HG03039 (cell line): ENCODE data around the gene FSCN2.
"Not testable (repeated sequence)": the region's sequence is repeated elsewhere in the genome, so short reads cannot be mapped to it uniquely, and the experiment has no call there.

ENCODE experiments used
- ATAC-seq: cut with Tn5 transposase; IDR thresholded peaks from one replicate; pipeline ENCODE4 v1.9.1; 2021; ENCODE audit warnings: mild to moderate bottlenecking, moderate library complexity; ENCODE audit not compliant: unreplicated experiment

The FSCN2 gene

DNA sequence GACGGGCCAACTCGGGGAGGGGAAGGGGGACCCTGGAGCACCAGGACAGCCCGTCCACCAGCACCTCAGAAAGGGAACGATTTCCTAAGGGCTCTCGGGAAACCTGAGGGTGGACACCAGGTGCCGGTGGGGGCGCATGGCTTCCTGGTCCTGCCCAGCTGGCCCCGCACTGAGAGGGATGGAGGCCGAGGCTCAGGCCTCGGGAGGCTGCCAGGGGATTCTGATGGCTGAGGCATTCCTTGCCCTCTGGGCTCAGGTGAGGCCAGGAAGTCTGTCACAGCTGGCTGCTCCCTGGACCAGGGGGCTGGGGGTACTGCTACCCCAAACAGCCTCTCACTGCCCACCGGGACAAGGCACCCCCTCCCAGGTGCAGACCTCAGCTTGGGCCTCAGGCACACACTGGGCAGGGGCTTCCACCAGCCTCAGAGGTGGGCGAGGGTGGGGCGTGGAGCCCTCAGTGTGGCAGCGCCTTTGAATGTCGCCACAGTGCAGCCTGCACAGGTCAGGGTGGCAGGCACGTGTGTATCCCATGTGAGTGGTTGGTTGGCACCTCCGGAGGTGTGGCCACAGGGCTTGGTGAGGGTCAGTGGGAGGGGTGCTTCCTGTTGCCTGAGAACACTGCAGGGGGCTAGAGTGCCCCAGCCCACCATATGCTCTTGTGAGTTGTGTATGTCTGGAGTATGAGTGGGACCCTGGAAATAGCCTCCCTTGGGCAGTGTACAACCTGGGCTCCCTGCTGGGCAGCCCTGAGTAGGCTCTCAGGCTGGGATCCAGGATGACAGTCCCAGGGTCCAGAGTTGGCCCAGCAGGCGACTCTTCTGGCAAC, 3.9 kb upstream of the FSCN2 start:
- no peak for ATAC-seq

GRCh38 chr17:81524865-81525159, 3.4 kb upstream of the FSCN2 start:
- no peak for ATAC-seq

DNA sequence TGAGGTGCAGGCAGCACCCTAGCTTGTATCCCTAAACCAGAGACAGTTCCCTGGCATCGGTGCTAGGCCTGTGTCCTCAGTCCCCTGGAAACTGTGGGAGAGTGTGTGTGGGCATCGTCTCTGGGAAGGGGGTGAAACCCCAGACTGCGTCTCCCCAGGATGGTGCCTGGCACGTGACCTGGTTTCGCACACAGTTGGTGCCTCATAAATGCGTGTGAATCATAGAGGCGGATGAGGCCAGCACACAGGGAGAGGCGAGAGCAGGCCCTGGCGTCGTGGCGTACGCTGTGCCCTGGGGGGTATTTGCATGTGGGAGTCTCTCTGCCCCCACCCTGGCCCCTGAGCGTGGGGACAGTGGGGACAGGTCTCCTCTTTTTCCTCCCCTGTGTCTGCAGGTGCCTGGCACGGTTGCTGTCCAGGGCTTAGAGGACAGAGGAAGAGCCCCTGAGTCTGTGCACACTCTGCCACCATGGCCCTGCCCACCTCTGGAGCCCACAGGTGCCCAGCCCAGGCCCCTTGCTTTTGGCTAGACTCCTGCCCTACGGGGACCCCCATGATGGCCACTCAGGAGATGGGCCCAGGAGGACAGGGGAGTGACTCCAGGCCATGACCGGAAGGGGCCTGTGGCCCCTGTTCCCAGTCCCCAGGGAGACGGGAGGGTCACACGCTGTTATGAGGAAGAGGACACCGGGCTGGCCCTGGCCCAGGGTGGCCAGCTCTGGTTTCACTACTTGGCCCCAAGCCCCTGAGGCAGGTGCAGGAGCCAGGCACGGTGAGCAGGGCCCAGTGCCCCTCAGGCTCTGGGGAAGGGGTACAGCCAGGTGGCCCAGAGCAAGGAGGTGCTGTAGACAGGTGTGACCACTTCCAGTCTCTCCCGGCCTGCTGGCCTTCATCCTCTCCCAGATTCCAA, 1.3 kb upstream of the FSCN2 start:
- ATAC-seq: no peak

DNA sequence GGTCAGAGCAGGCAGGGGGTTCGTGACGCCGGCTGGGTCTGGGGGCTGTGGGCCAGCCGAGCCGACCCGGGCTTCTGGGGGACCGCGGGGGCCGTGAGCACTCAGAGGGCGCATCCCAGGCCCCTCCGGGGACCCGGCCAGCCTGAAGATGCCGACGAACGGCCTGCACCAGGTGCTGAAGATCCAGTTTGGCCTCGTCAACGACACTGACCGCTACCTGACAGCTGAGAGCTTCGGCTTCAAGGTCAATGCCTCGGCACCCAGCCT, 140 bp downstream of the FSCN2 start:
- no peak for ATAC-seq

DNA sequence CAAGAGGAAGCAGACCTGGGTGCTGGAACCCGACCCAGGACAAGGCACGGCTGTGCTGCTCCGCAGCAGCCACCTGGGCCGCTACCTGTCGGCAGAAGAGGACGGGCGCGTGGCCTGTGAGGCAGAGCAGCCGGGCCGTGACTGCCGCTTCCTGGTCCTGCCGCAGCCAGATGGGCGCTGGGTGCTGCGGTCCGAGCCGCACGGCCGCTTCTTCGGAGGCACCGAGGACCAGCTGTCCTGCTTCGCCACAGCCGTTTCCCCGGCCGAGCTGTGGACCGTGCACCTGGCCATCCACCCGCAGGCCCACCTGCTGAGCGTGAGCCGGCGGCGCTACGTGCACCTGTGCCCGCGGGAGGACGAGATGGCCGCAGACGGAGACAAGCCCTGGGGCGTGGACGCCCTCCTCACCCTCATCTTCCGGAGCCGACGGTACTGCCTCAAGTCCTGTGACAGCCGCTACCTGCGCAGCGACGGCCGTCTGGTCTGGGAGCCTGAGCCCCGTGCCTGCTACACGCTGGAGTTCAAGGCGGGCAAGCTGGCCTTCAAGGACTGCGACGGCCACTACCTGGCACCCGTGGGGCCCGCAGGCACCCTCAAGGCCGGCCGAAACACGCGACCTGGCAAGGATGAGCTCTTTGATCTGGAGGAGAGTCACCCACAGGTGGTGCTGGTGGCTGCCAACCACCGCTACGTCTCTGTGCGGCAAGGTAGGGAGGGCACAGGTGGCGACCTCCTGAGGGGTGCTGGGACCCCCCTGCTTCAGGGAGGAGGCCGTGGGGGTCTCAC, 667 bp downstream of the FSCN2 start:
- ATAC-seq: no peak

- no peak for ATAC-seq
These were observed 1.2 kb downstream of the FSCN2 start for GRCh38 chr17:81529437-81529803.

GRCh38 chr17:81531013-81531412, 2.8 kb downstream of the FSCN2 start:
- ATAC-seq: not testable (repeated sequence)

DNA sequence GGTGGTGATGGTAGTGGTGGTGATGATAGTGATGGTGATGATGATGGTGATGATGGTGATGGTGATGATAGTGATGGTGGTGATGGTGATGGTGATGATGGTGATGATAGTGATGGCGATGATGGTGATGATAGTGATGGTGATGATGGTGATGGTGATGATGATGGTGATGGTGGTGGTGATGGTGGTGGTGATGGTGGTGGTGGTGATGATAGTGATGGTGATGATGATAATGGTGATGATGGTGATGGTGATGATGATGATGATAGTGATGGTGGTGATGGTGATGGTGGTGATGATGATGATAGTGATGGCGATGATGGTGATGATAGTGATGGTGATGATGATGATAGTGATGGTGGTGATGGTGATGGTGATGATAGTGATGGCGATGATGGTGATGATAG, 3.8 kb downstream of the FSCN2 start:
- ATAC-seq: not testable (repeated sequence)

DNA sequence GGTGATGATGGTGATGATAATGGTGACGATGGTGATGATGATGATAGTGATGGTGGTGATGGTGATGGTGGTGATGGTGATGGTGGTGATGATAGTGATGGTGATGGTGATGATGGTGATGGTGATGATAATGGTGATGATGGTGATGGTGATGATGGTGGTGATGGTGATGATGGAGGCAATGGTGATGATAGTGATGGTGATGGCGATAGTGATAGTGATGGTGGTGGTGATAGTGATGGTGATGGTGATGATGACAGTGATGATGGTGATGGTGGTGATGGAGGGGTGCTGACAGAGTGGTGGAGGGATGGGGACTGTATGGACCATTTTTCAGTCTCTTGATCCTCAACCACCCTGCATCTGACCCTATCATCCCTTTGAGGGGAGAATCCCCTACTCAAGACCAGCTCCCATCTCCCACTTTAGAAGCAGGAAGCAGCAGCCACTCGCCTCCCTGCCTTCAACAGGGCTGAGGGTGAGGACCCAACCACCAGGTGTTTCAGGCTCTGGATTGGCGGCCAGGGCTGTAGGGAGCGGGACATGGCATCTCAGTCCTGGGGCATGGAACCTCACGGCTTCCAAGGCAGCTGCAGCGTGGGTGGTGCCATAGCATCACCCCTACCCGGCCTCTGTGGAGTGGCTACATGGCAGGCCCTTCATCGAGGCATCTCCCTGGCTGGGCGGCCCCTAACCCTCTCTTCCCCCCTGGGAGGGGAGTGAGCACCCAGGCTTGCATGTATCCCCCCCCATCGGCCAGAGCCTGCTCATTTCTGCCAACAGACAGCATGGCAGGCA, 4.5 kb downstream of the FSCN2 start:
- ATAC-seq: no peak

- no peak for ATAC-seq
These were observed 5.4 kb downstream of the FSCN2 start for GRCh38 chr17:81533339-81534141.

- no peak for ATAC-seq
These were observed 6.2 kb downstream of the FSCN2 start for GRCh38 chr17:81534157-81535006.

GRCh38 chr17:81535007-81535328, 6.8 kb downstream of the FSCN2 start:
- ATAC-seq: no peak

DNA sequence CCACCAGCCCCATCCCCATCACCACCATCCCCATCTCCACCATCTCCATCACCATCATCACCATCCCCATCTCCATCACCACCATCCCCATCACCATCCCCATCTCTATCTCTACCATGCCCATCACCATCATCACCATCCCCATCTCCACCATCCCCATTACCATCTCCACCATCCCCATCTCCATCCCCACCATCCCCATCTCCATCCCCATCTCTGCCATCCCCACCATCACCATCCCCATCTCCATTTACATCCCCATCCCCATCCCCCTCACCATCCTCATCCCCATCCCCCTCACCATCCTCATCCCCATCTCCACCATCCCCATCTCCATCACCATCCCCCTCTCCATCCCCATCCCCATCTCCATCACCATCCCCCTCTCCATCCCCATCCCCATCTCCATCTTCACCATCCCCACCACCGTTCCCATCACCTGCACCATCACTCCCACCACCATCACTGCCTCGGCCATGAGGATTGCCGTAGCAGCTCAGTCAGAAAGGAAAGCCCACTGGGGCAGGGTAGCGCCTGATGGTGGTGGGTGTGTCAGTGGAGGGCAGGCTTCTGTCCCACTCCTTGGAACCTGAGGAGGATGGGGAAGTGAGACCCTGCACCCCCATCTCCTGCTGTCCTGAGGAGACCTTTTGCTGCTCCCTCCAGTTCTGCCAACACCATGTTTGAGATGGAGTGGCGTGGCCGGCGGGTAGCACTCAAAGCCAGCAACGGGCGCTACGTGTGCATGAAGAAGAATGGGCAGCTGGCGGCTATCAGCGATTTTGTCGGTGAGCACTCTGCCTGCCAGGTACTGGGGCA, 7.5 kb downstream of the FSCN2 start:
- ATAC-seq: no peak

GRCh38 chr17:81536299-81537290, 8.4 kb downstream of the FSCN2 start:
- ATAC-seq: no peak

GRCh38 chr17:81537343-81537855, 9.2 kb downstream of the FSCN2 start:
- no peak for ATAC-seq

GRCh38 chr17:81537856-81538555, 9.8 kb downstream of the FSCN2 start:
- no peak for ATAC-seq
